ENCODE data around the gene KCNG4.

DNA sequence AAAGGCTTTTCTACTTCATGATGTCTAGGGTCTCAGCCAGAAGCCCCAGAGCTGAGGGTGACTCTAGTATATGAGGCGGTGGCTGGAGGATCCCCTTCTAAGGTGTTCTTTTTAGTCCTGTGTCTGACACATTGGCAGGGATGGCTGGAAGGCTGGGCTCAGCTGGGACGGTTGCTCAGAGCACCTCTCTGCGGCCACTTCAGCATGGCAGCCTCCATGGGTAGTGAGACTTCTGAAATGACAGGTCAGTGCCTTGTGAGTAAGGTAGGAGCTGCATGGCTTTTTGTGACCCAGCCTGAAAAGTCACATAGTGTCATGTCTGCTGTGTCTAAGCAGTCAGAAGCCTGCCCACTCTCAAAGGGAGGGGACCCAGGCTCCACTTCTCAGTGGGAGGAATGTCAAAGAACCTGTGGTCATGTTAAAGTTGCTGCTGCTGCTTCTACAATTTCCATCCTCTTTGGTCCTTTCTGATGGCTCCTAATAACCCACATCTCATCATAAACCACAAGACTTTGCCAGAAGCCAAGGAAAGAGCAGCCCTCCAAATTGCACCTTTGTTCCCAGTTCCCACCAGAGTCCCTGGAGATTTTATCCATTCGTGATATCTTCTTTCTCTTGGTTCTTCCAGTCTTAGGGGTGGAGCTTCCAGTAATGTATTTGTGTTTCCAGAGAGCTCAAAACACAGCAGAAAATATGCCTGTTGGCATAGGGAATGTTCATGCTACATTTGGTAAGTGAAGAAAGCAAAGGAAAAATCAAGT, 15.4 kb upstream of the KCNG4 start:
- TF ChIP-seq TARDBP (IDR thresholded peaks at IDR 0.05) (no peak), SUZ12 (IDR thresholded peaks at IDR 0.05) (no peak), ELF4 (IDR thresholded peaks at IDR 0.05) (no peak), FOXK2 (IDR thresholded peaks at IDR 0.05) (no peak), BHLHE40 (IDR thresholded peaks at IDR 0.05; ENCODE audit: borderline replicate concordance) (no peak), SP1 (IDR thresholded peaks at IDR 0.05) (no peak), NFRKB (IDR thresholded peaks at IDR 0.05) (no peak), FOXM1 (IDR thresholded peaks at IDR 0.05; ENCODE audit: borderline replicate concordance) (no peak), FOXA1 (IDR thresholded peaks at IDR 0.05) (no peak), LEF1 (IDR thresholded peaks at IDR 0.05; ENCODE audit: borderline replicate concordance) (no peak), CTBP1 (IDR thresholded peaks at IDR 0.05; ENCODE audit: borderline replicate concordance) (no peak), ARNT (IDR thresholded peaks at IDR 0.05) (no peak), ZNF384 (IDR thresholded peaks at IDR 0.05) (no peak)
- TF ChIP-seq, protein P1, sequence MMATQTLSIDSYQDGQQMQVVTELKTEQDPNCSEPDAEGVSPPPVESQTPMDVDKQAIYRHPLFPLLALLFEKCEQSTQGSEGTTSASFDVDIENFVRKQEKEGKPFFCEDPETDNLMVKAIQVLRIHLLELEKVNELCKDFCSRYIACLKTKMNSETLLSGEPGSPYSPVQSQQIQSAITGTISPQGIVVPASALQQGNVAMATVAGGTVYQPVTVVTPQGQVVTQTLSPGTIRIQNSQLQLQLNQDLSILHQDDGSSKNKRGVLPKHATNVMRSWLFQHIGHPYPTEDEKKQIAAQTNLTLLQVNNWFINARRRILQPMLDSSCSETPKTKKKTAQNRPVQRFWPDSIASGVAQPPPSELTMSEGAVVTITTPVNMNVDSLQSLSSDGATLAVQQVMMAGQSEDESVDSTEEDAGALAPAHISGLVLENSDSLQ (IDR thresholded peaks at IDR 0.05), result no peak

All from HEK293T (cell line).